Measurements from ENCODE around the gene ARMC3.

DNA sequence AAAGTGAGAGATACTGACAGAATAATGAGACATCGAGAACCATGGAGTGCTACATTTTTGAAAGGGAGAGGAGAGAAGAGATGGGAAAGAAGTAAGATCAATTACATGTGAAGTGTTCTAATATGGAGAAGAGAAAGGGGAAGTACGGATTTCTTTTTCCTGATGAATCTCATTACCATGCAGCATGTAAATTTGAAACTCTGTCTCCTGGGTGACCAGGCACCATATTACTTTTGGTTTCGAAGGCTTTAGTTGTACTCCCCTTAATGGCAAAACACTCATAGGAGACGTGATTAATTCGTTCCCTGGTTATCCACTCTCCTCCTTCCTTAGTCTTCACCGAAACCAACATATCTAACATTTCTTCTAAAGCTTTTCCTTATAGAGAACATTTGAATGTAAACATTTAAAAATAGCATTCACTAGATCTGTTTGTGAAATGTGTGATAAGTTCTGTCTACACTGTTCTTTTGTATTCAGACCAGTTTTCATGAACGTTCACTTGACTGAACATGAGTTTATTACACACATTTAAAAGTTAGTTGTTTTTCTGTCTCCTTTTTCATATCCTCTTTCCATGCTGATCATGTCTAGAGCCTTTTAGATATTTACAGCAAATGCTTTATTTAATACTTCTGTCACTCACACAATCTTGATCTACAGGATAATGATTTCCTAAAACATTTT, 87.3 kb downstream of the ARMC3 start:
- TF ChIP-seq POLR2A (IDR thresholded peaks at IDR 0.05; ENCODE audit: low read depth, low read length): no peak
- no peak for TF ChIP-seq POLR2AphosphoS5 (IDR thresholded peaks at IDR 0.05; ENCODE audit: low read depth, low read length)
- TF ChIP-seq SPI1 (IDR thresholded peaks at IDR 0.05; ENCODE audit: low read depth, low read length): peak; percentile 47; the same call in 1 of the 2 replicates
- TF ChIP-seq TAF1 (IDR thresholded peaks at IDR 0.05; ENCODE audit: low read depth, low read length): no peak
- peak; percentile 38; the same call in 1 of the 2 replicates for TF ChIP-seq POU2F2 (IDR thresholded peaks at IDR 0.05; ENCODE audit: low read depth, low read length)
- no peak for TF ChIP-seq PAX5 (IDR thresholded peaks at IDR 0.05; ENCODE audit: insufficient read depth, low read length, severe bottlenecking)
